Psoas muscle (tissue), 8 donors: ENCODE data around the gene SH3BP5. TPM values are rescaled to one million over a fixed set of nuclear protein-coding genes. Genes with fewer than 3 reads are reported as not detected.

ENCODE experiments used
- ATAC-seq, 4 donors: fragments of 200-7000 bp; cut with Tn5 transposase; one replicate each; pipeline ENCODE4 v1.9.1; 2020; ENCODE audit warnings: moderate library complexity in 3 of 4, mild to moderate bottlenecking in 2 of 4
- DNase-seq, 2 donors: peaks; one replicate each; pipeline ENCODE4 v3.0.0-alpha.2; 2020
- H3K27ac ChIP-seq: fragments of 200-600 bp; one replicate; pipeline ENCODE4 v1.8.0; 2022
- H3K27me3 ChIP-seq, 3 donors: fragments of 200-600 bp in 1 of 3; one replicate each; pipeline versions ENCODE4 v1.6.1 to v1.8.0; 2013 to 2022; ENCODE audit warnings: low read length in 2 of 3, mild to moderate bottlenecking in 2 of 3, moderate library complexity in 1 of 3; ENCODE audit not compliant: insufficient read depth in 3 of 3
- H3K36me3 ChIP-seq, 2 donors: fragments of 200-600 bp in 1 of 2; one replicate each; pipeline versions ENCODE4 v1.6.1 to v1.8.0; 2013 to 2022; ENCODE audit warnings: low read depth in 1 of 2, mild to moderate bottlenecking in 1 of 2, moderate library complexity in 1 of 2; ENCODE audit not compliant: insufficient read depth in 1 of 2
- H3K4me1 ChIP-seq: fragments of 200-600 bp; one replicate; pipeline ENCODE4 v1.8.0; 2022
- H3K4me3 ChIP-seq: fragments of 200-600 bp; one replicate; pipeline ENCODE4 v1.8.0; 2022; ENCODE audit warnings: mild to moderate bottlenecking
- H3K9me3 ChIP-seq: fragments of 200-600 bp; one replicate; pipeline ENCODE4 v1.8.0; 2022
- CTCF ChIP-seq: fragments of 200-600 bp; IDR thresholded peaks from one replicate; pipeline ENCODE4 v1.8.0; 2022; ENCODE audit warnings: antibody characterized with exemption
- WGBS, 3 donors: extraction: QIAGEN DNeasy Blood & Tissue Kit; methylation state at CpG; one replicate each; pipeline versions ENCODE4 v1.1.6 to v1.1.7; 2013; 5-methylcytosine and 5-hydroxymethylcytosine counted together
- intact Hi-C, 2 donors: fragments of 100-400 bp; cut with DNase I; formaldehyde crosslinking; loops; one replicate each; pipeline versions ENCODE4 v1.11.0 to v1.14.2; 2022
- polyA plus RNA-seq, 3 donors: library from polyadenylated mRNA; stranded (reverse); fragments of 200-250 nt; gene quantifications; one replicate each; pipeline ENCODE4 v1.2.3, GENCODE V29; 2013
- total RNA-seq, 4 donors: library from RNA; stranded (reverse); fragmentation: NEBNext Ultra II Directional in 2 of 4; extraction: Animal tissue kit (Norgen Biotek cat#: 25700) in 2 of 4; gene quantifications; one replicate each; pipeline versions ENCODE4 v1.2.1 to v1.2.4, GENCODE V29; 2021 to 2023
- donor health status: healthy with polysubstance abuse.
- donor health status: DM: no; HTN: no; CAD: no; lungs with moderate emphysema.
- donor health status: Bipolar disorder and iron deficiency.
- donor health status: healthy.
- donor health status: DM: yes; HTN: yes; CAD: no.
- donor health status: DM: no; HTN: no; CAD: no.
- donor health status: DM: no; HTN: no; CAD: no.
- donor health status: DM: yes; HTN: yes; CAD: no.

SH3BP5 gene
- total and polyA plus RNA-seq, 7 donors = 14.4 to 63.0 (median 42.8) TPM

- Histone ChIP-seq H3K36me3 (peaks cover 9 to 100% of the 10 kb centered on the region in 2 donors), H3K9me3 (no peaks in the 10 kb centered on the region), H3K4me1 (no peaks in the 10 kb centered on the region), H3K27ac (no peak overlapping the region), H3K27me3 (no peaks in the 10 kb centered on the region), H3K4me3 (no peak overlapping the region)
- intact Hi-C loops = loop anchor here in 1 of 2 donors (5.0 kb wide), 1 partner anchor 584 kb away; no protein-coding TSS in a partner anchor
- ATAC-seq = no peak
- DNase-seq = no peak
- TF ChIP-seq CTCF = no peak
- WGBS, 3 donors = 95 to 96% (median 96%) methylated on average over 2 of the region's 2 CpGs
Measured at GRCh38 chr3:15246186-15246585, 86.2 kb downstream of the SH3BP5 start.

GRCh38 chr3:15243822-15244482 lies 88.4 kb downstream of the SH3BP5 start:
- H3K4me1 ChIP-seq = no peaks in the 10 kb centered on the region
- DNase-seq (no peak), ATAC-seq (no peak)
- no peaks in the 10 kb centered on the region for H3K9me3 ChIP-seq
- no peaks in the 10 kb centered on the region for H3K27me3 ChIP-seq
- no peak overlapping the region for H3K4me3 ChIP-seq
- no peak overlapping the region for H3K27ac ChIP-seq
- TF ChIP-seq CTCF = no peak
- 83 to 91% (median 86%) methylated on average over 5 of the region's 5 CpGs for WGBS, 3 donors
- peaks cover 9 to 100% of the 10 kb centered on the region in 2 donors for H3K36me3 ChIP-seq
- intact Hi-C loops = no loop called here

GRCh38 chr3:15241341-15241740 lies 91.0 kb downstream of the SH3BP5 start:
- no peaks in the 10 kb centered on the region for H3K9me3 ChIP-seq
- no peak overlapping the region for H3K27ac ChIP-seq
- 89 to 100% (median 91%) methylated on average over 1 of the region's 1 CpG for WGBS, 3 donors
- peaks cover 9 to 100% of the 10 kb centered on the region in 2 donors for H3K36me3 ChIP-seq
- intact Hi-C loops = no loop called here
- ATAC-seq (peak in 1 of 4 donors; percentile 65), DNase-seq (peak; percentile 42 to 45)
- TF ChIP-seq CTCF = peak; percentile 22
- no peak overlapping the region for H3K4me3 ChIP-seq
- no peaks in the 10 kb centered on the region for H3K27me3 ChIP-seq
- no peaks in the 10 kb centered on the region for H3K4me1 ChIP-seq

GRCh38 chr3:15229262-15229661 lies 103.1 kb downstream of the SH3BP5 start:
- ATAC-seq (no peak), DNase-seq (no peak)
- Histone ChIP-seq H3K4me1 (no peaks in the 10 kb centered on the region), H3K27ac (no peak overlapping the region), H3K36me3 (peaks cover 0 to 100% of the 10 kb centered on the region in 2 donors), H3K9me3 (no peaks in the 10 kb centered on the region), H3K27me3 (no peaks in the 10 kb centered on the region), H3K4me3 (no peak overlapping the region)
- no peak for TF ChIP-seq CTCF
- intact Hi-C loops = no loop called here
- 91 to 97% (median 96%) methylated on average over 4 of the region's 4 CpGs for WGBS, 3 donors

GRCh38 chr3:15228147-15228546 lies 104.2 kb downstream of the SH3BP5 start:
- no peak for TF ChIP-seq CTCF
- ATAC-seq (no peak), DNase-seq (no peak)
- H3K4me1 ChIP-seq = no peaks in the 10 kb centered on the region
- H3K36me3 ChIP-seq = peaks cover 0 to 100% of the 10 kb centered on the region in 2 donors
- no peaks in the 10 kb centered on the region for H3K27me3 ChIP-seq
- intact Hi-C loops = no loop called here
- WGBS, 3 donors = 81 to 96% (median 94%) methylated on average over 1 of the region's 1 CpG
- no peaks in the 10 kb centered on the region for H3K9me3 ChIP-seq
- H3K4me3 ChIP-seq = no peak overlapping the region
- no peak overlapping the region for H3K27ac ChIP-seq
